Measurements from ENCODE around the gene ERCC6.

DNA sequence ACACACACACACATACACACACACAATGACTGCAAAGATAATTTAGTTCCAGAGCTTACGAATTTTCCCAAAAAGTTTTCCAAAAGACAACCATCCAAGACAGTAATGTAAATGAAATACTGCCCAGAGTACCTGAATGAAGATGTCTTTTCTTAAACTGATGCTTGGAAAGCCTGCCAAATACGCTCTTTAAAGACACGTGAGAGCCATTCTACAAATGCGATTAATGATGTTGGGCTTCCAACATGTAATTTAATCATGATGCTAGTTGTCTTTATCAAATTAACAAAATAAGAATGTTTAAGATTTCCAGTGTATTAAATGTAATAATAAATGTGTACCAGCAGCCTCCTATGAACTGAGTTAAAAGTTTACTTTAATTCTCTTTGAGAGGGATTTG is 11.1 kb downstream of the ERCC6 start:
- no peak for TF ChIP-seq POLR2A (IDR thresholded peaks at IDR 0.05)
- TF ChIP-seq, protein P1, sequence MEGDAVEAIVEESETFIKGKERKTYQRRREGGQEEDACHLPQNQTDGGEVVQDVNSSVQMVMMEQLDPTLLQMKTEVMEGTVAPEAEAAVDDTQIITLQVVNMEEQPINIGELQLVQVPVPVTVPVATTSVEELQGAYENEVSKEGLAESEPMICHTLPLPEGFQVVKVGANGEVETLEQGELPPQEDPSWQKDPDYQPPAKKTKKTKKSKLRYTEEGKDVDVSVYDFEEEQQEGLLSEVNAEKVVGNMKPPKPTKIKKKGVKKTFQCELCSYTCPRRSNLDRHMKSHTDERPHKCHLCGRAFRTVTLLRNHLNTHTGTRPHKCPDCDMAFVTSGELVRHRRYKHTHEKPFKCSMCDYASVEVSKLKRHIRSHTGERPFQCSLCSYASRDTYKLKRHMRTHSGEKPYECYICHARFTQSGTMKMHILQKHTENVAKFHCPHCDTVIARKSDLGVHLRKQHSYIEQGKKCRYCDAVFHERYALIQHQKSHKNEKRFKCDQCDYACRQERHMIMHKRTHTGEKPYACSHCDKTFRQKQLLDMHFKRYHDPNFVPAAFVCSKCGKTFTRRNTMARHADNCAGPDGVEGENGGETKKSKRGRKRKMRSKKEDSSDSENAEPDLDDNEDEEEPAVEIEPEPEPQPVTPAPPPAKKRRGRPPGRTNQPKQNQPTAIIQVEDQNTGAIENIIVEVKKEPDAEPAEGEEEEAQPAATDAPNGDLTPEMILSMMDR (IDR thresholded peaks at IDR 0.05) = no peak

Data from heart left ventricle (tissue), 13 donors.